ENCODE results near the gene MRPS9.

The MRPS9 gene

GRCh38 chr2:105073591-105073990 is 35.7 kb downstream of the MRPS9 start:
- in situ Hi-C loops (cut with HindIII; ENCODE audit: low sequenced_read_pairs), result no loop called here
- TF ChIP-seq CTCF (IDR thresholded peaks at IDR 0.05; ENCODE audit: low read depth, low read length), result no peak

GRCh38 chr2:105076121-105076520 is 38.3 kb downstream of the MRPS9 start:
- no peak overlapping the region for H3K4me3 ChIP-seq (ENCODE audit: low read depth, low read length)
- in situ Hi-C loops (cut with HindIII; ENCODE audit: low sequenced_read_pairs), result no loop called here
- no peak for TF ChIP-seq CTCF (IDR thresholded peaks at IDR 0.05; ENCODE audit: low read depth, low read length)
- DNase-seq (ENCODE audit: low read depth, low spot score), result no peak

More at GRCh38 chr2:105073591-105073990, 35.7 kb downstream of the MRPS9 start:
- no peak overlapping the region for H3K4me3 ChIP-seq (ENCODE audit: low read depth, low read length)
- DNase-seq (ENCODE audit: low read depth, low spot score), result no peak

GRCh38 chr2:105078906-105079495 is 41.1 kb downstream of the MRPS9 start:
- no peak for DNase-seq (ENCODE audit: low read depth, low spot score)
- TF ChIP-seq CTCF (IDR thresholded peaks at IDR 0.05; ENCODE audit: low read depth, low read length), result no peak
- in situ Hi-C loops (cut with HindIII; ENCODE audit: low sequenced_read_pairs), result no loop called here
- H3K4me3 ChIP-seq (ENCODE audit: low read depth, low read length), result no peak overlapping the region

GRCh38 chr2:105080461-105080860 is 42.6 kb downstream of the MRPS9 start:
- no peak overlapping the region for H3K4me3 ChIP-seq (ENCODE audit: low read depth, low read length)
- no peak for DNase-seq (ENCODE audit: low read depth, low spot score)
- in situ Hi-C loops (cut with HindIII; ENCODE audit: low sequenced_read_pairs), result no loop called here
- no peak for TF ChIP-seq CTCF (IDR thresholded peaks at IDR 0.05; ENCODE audit: low read depth, low read length)

GRCh38 chr2:105081006-105081601 is 43.2 kb downstream of the MRPS9 start:
- in situ Hi-C loops (cut with HindIII; ENCODE audit: low sequenced_read_pairs), result no loop called here
- no peak overlapping the region for H3K4me3 ChIP-seq (ENCODE audit: low read depth, low read length)
- no peak for TF ChIP-seq CTCF (IDR thresholded peaks at IDR 0.05; ENCODE audit: low read depth, low read length)
- peak; percentile 22 for DNase-seq (ENCODE audit: low read depth, low spot score)

GRCh38 chr2:105082107-105082506 is 44.2 kb downstream of the MRPS9 start:
- DNase-seq (ENCODE audit: low read depth, low spot score), result no peak
- in situ Hi-C loops (cut with HindIII; ENCODE audit: low sequenced_read_pairs), result no loop called here
- no peak for TF ChIP-seq CTCF (IDR thresholded peaks at IDR 0.05; ENCODE audit: low read depth, low read length)
- H3K4me3 ChIP-seq (ENCODE audit: low read depth, low read length), result no peak overlapping the region
